Right lobe of liver (tissue), 6 donors: Measurements from ENCODE around the gene ZNF862. TPM values are rescaled to one million over a fixed set of nuclear protein-coding genes. Genes with fewer than 3 reads are reported as not detected.

Experiments used
- ATAC-seq, 4 donors: fragments of 200-7000 bp; cut with Tn5 transposase; one replicate each; pipeline ENCODE4 v1.9.1; 2020; ENCODE audit warnings: mild to moderate bottlenecking in 4 of 4, moderate library complexity in 4 of 4
- DNase-seq, 3 donors: peaks; one replicate each; pipeline ENCODE4 v3.0.0-alpha.2; 2020
- H3K27ac ChIP-seq, 3 donors: fragments of 200-600 bp; one replicate each; pipeline ENCODE4 v1.8.0; 2022
- H3K27me3 ChIP-seq, 2 donors: fragments of 200-600 bp; one replicate each; pipeline ENCODE4 v1.8.0; 2022
- H3K36me3 ChIP-seq, 4 donors: fragments of 200-600 bp; sonication (generic) in 1 of 4; one replicate each; pipeline versions ENCODE4 v1.5.1 to v1.8.0; 2017 to 2022; ENCODE audit warnings: control low read depth in 1 of 4
- H3K4me1 ChIP-seq, 4 donors: fragments of 200-600 bp; sonication (generic) in 1 of 4; one replicate each; pipeline versions ENCODE4 v1.5.1 to v1.8.0; 2017 to 2022; ENCODE audit warnings: control low read depth in 1 of 4
- H3K4me3 ChIP-seq, 3 donors: fragments of 200-600 bp; one replicate each; pipeline ENCODE4 v1.8.0; 2022
- H3K9me3 ChIP-seq, 4 donors: fragments of 200-600 bp; sonication (generic) in 1 of 4; one replicate each; pipeline versions ENCODE4 v1.5.1 to v1.8.0; 2017 to 2022; ENCODE audit warnings: control low read depth in 1 of 4
- CTCF ChIP-seq, 4 donors: fragments of 200-600 bp in 3 of 4; fragments of 450-650 bp in 1 of 4; IDR thresholded peaks; one replicate each; pipeline versions ENCODE4 v1.5.1 to v1.8.0; 2016 to 2022; ENCODE audit warnings: antibody characterized with exemption in 4 of 4, mild to moderate bottlenecking in 2 of 4
- POLR2A ChIP-seq: fragments of 450-650 bp; IDR thresholded peaks from one replicate; pipeline ENCODE4 v1.6.1; 2017; ENCODE audit warnings: antibody characterized with exemption, mild to moderate bottlenecking
- WGBS: methylation state at CpG from one replicate; pipeline ENCODE4 v1.1.6; 2018; ENCODE audit warnings: low coverage, low lambda C conversion rate; ENCODE audit not compliant: insufficient coverage; ENCODE audit errors: missing lambda C conversion rate; 5-methylcytosine and 5-hydroxymethylcytosine counted together
- intact Hi-C, 2 donors: fragments of 100-400 bp; cut with DNase I; formaldehyde crosslinking; loops; one replicate each; pipeline versions ENCODE4 v1.11.2 to v1.14.1; 2022
- total RNA-seq, 6 experiments: library from RNA; depleted of rRNA in 2 of 6; stranded (reverse); fragments of >200 nt in 2 of 6; fragmentation: NEBNext Ultra II Directional in 3 of 6; extraction: Animal tissue kit (Norgen Biotek cat#: 25700) in 3 of 6; gene quantifications; one replicate each; pipeline versions ENCODE4 v1.1.0 to v1.2.4, GENCODE V29; 2016 to 2023
- donor health status: DM: no; HTN: yes; CAD: no.
- donor health status: DM: no; HTN: no; CAD: no.
- donor health status: DM: no; HTN: no; CAD: no.
- donor health status: DM: no; HTN: yes; CAD: no.
- donor health status: DM: no; HTN: yes; CAD: no.

ZNF862 gene
- total RNA-seq, 6 experiments from 2014 or later, result 2.5 to 11.3 (median 7.1) TPM

- Histone ChIP-seq H3K27ac (no peak overlapping the region), H3K27me3 (no peaks in the 10 kb centered on the region), H3K4me1 (peaks cover 0 to 5% (median 2%) of the 10 kb centered on the region in 4 donors), H3K9me3 (no peaks in the 10 kb centered on the region), H3K4me3 (peak overlapping the region in 1 of 3 donors; percentile 82), H3K36me3 (no peaks in the 10 kb centered on the region)
- no peak for TF ChIP-seq CTCF (IDR thresholded peaks at IDR 0.05)
- TF ChIP-seq POLR2A, result no peak
- WGBS, result 37% methylated on average over 15 of the region's 17 CpGs
- ATAC-seq (no peak), DNase-seq (no peak)
- intact Hi-C loops, result no loop called here
Observed at GRCh38 chr7:149837564-149838223, 481 bp upstream of the ZNF862 start.

DNA sequence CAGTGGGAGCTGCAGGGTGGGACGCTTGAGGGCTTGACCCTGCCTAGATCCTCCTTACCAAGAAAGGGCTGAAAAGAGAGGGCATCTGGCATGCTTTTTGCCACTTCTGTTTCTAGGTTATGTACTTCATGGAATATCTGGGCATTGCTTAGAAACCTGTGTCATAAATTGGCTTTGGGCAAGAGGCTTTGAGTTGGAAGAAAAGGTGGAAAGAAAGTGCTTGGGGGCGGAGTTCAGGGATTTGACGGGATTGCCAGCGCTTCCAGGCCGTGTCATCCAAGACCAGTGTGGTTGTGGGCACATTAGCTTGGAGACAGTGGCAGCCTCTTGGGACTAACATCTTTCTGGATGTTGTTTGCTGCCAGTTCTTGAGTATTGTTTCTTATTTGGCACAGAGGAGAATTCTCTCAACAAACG, 825 bp downstream of the ZNF862 start:
- H3K4me3 ChIP-seq, result peak overlapping the region; percentile 82 to 90 (median 82)
- no peaks in the 10 kb centered on the region for H3K9me3 ChIP-seq
- intact Hi-C loops, result no loop called here
- no peaks in the 10 kb centered on the region for H3K36me3 ChIP-seq
- ATAC-seq (no peak), DNase-seq (no peak)
- H3K27ac ChIP-seq, result peak overlapping the region; percentile 36 to 89 (median 73)
- WGBS, result 10% methylated on average over 6 of the region's 6 CpGs
- H3K27me3 ChIP-seq, result no peaks in the 10 kb centered on the region
- H3K4me1 ChIP-seq, result peaks cover 0 to 5% (median 2%) of the 10 kb centered on the region in 4 donors
- TF ChIP-seq POLR2A (no peak), CTCF (IDR thresholded peaks at IDR 0.05) (no peak)

GRCh38 chr7:149839933-149840332, 1.8 kb downstream of the ZNF862 start:
- DNase-seq (no peak), ATAC-seq (no peak)
- H3K9me3 ChIP-seq, result no peaks in the 10 kb centered on the region
- H3K4me3 ChIP-seq, result no peak overlapping the region
- H3K36me3 ChIP-seq, result no peaks in the 10 kb centered on the region
- H3K27ac ChIP-seq, result no peak overlapping the region
- intact Hi-C loops, result no loop called here
- no peaks in the 10 kb centered on the region for H3K27me3 ChIP-seq
- WGBS, result 99% methylated on average over 5 of the region's 5 CpGs
- peaks cover 0 to 5% (median 2%) of the 10 kb centered on the region in 4 donors for H3K4me1 ChIP-seq
- no peak for TF ChIP-seq POLR2A
- TF ChIP-seq CTCF (IDR thresholded peaks at IDR 0.05), result no peak

GRCh38 chr7:149843566-149843965, 5.4 kb downstream of the ZNF862 start:
- Histone ChIP-seq H3K4me3 (no peak overlapping the region), H3K36me3 (no peaks in the 10 kb centered on the region), H3K4me1 (peaks cover 0 to 5% (median 0%) of the 10 kb centered on the region in 4 donors), H3K27ac (no peak overlapping the region), H3K27me3 (no peaks in the 10 kb centered on the region), H3K9me3 (no peaks in the 10 kb centered on the region)
- no peak for DNase-seq
- TF ChIP-seq POLR2A, result no peak
- TF ChIP-seq CTCF (IDR thresholded peaks at IDR 0.05), result no peak
- intact Hi-C loops, result no loop called here
- no peak for ATAC-seq
- 38% methylated on average over 2 of the region's 9 CpGs for WGBS
